ENCODE results near the gene LAMA2.
A peak's percentile ranks its signal among the peaks of the same experiment; 100 is the strongest.
"Not testable (repeated sequence)": the region's sequence is repeated elsewhere in the genome, so short reads cannot be mapped to it uniquely, and the experiment has no call there.

LAMA2 gene

GRCh38 chr6:129088481-129088880 lies 205.5 kb downstream of the LAMA2 start:
- not testable (repeated sequence) for DNase-seq

- no peak for DNase-seq
Observed at GRCh38 chr6:129089357-129089756, 206.4 kb downstream of the LAMA2 start.

GRCh38 chr6:129094147-129094546 lies 211.2 kb downstream of the LAMA2 start:
- no peak for DNase-seq

GRCh38 chr6:129096651-129097290 lies 213.8 kb downstream of the LAMA2 start:
- DNase-seq = no peak

GRCh38 chr6:129098061-129098553 lies 215.2 kb downstream of the LAMA2 start:
- DNase-seq = no peak

- no peak for DNase-seq
Observed at GRCh38 chr6:129099696-129100095, 216.8 kb downstream of the LAMA2 start.

GRCh38 chr6:129100164-129100563 lies 217.2 kb downstream of the LAMA2 start:
- DNase-seq = no peak

GRCh38 chr6:129102741-129103140 lies 219.8 kb downstream of the LAMA2 start:
- peak; percentile 42 for DNase-seq

- DNase-seq = no peak
Observed at GRCh38 chr6:129104131-129104530, 221.2 kb downstream of the LAMA2 start.

- no peak for DNase-seq
Observed at GRCh38 chr6:129104560-129104959, 221.6 kb downstream of the LAMA2 start.

- peak; percentile 49 for DNase-seq
Observed at GRCh38 chr6:129105035-129105434, 222.1 kb downstream of the LAMA2 start.

- DNase-seq = no peak
Observed at GRCh38 chr6:129105793-129106192, 222.9 kb downstream of the LAMA2 start.

GRCh38 chr6:129108337-129108736 lies 225.4 kb downstream of the LAMA2 start:
- DNase-seq = no peak

- no peak for DNase-seq
Observed at GRCh38 chr6:129110690-129111343, 227.9 kb downstream of the LAMA2 start.

- no peak for DNase-seq
Observed at GRCh38 chr6:129111346-129111745, 228.4 kb downstream of the LAMA2 start.

- DNase-seq = no peak
Observed at GRCh38 chr6:129111853-129112252, 228.9 kb downstream of the LAMA2 start.

GRCh38 chr6:129112591-129112990 lies 229.7 kb downstream of the LAMA2 start:
- DNase-seq = no peak

- DNase-seq = no peak
Observed at GRCh38 chr6:129113637-129114036, 230.7 kb downstream of the LAMA2 start.

GRCh38 chr6:129114636-129115391 lies 231.9 kb downstream of the LAMA2 start:
- DNase-seq = no peak

- no peak for DNase-seq
Observed at GRCh38 chr6:129115471-129115870, 232.5 kb downstream of the LAMA2 start.

GRCh38 chr6:129117355-129117754 lies 234.4 kb downstream of the LAMA2 start:
- no peak for DNase-seq

GRCh38 chr6:129120856-129121638 lies 238.1 kb downstream of the LAMA2 start:
- no peak for DNase-seq

GRCh38 chr6:129124347-129124746 lies 241.4 kb downstream of the LAMA2 start:
- DNase-seq = no peak
